Fibroblast of skin of abdomen (primary cell): ENCODE measurements around the gene GFER. TPM values are rescaled to one million over a fixed set of nuclear protein-coding genes. Genes with fewer than 3 reads are reported as not detected.
"Not testable (repeated sequence)": the region's sequence is repeated elsewhere in the genome, so short reads cannot be mapped to it uniquely, and the experiment has no call there.

Experiments used
- DNase-seq: peaks from one replicate; pipeline ENCODE4 v3.0.0-alpha.2; 2013
- polyA plus RNA-seq, 2 experiments: library from polyadenylated mRNA; unstranded; fragments of 120-200 nt; gene quantifications; one replicate each; pipeline ENCODE4 v1.2.1, GENCODE V29; 2013; ENCODE audit not compliant: insufficient read length in 2 of 2

The GFER gene
- 23.9 TPM for polyA plus RNA-seq (2013, experiment 1 of 2; ENCODE audit: insufficient read length)
- 26.2 TPM for polyA plus RNA-seq (2013, experiment 2 of 2; ENCODE audit: insufficient read length)

DNA sequence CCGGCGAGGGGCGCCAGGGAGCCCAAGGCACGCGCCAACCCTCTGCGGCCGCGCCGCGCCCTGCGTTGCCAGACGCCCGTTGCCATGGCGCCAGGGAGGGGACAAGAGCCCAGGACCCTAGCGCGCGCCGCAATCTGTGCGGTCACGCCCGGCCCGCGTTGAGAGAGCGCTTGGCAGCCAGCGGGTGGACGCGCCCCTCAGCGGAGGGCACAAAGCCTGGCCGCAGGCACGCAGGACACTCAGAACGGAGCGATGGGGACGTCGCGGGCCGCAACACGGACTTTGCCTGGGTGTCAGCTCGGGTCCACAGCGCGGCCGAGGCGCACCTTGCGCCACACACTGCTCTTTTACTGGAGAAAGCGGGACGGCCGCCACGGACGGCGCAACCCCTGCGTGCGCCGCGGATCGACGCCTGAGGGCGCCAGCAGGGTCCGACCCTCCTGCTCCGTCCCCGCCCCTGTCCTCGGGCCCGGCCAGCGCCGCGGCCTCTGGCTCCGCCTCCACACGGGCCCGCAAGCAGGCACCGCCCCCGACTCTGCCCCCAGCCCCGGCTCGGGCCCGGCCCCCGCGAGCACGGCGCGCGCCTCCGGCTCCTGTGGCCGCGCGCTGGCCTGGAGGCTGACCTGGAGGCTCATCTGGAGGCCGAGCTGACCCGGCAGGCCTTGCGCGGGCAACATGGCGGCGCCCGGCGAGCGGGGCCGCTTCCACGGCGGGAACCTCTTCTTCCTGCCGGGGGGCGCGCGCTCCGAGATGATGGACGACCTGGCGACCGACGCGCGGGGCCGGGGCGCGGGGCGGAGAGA is at the start of gene GFER:
Gene GFER, plus strand, starts transcription at position 650 of the 803 bp plus-strand sequence. Its CDS starts 26 bp downstream, at position 676.
- peak; percentile 91 for DNase-seq

DNA sequence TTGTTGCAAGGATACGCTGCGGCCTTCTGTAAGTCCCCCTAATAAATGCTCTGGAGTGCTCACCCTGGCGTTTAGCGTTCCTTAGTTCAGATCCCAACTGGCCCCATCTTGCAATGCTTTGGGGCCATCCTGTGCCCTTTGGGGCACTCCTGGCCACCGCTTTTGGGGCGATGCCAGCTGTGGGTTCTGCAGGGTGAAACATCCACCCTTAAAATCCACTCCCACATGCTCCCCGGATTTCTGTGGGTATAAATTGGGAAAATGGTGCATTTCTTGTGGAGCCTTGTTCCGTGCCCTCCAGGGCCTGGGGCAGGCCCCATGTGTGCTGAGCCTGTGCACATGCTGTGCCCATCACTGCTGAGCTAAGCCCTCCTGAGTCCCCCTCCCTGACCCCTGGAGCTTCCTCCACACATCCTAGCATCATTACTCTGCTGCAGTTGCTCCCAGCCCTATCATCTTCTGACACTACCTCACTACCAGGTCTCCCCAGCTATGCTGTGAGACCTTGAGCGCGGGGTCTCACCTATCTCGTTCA is 47.0 kb upstream of the GFER start:
- DNase-seq, result no peak

DNA sequence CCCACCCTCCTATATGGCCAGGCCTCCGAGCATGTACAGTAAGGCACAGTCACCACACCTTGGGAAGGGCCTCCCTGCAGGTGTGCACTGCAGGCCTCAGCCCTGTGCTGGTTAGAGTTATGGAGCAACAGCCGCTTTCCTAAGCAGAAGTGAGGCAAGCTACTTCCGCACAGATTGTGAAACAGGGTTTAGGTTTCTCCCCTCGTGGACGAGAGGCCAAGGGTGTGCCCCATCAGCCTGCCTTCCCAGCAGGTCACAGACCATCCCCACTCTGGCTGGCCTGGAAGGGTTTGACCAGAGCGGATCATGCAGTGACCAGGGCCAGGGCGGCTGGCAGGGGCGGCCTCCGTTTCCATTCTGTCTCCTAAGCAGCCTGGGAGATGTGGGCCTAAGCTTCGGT is 45.7 kb upstream of the GFER start:
- DNase-seq, result no peak

DNA sequence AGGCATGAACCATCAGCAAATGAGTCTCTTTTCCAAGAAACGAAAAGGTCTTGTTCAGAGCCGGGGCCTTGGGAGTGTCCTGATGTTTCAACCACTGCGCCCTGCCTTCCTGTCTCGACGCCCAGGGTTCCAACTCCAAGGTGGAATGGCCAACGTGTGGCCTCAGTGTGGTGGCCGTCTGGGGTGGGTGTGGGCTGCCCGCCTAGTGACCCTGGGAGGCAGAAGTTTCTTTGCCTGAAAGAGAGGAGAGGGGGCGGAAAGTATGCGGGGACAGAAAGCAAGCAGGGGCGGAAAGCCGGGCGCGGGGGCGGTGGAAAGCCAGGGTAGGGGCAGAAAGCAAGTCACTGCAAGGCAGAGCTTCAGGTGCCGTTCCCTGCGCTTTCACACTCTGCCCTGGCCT is 45.1 kb upstream of the GFER start:
- no peak for DNase-seq

DNA sequence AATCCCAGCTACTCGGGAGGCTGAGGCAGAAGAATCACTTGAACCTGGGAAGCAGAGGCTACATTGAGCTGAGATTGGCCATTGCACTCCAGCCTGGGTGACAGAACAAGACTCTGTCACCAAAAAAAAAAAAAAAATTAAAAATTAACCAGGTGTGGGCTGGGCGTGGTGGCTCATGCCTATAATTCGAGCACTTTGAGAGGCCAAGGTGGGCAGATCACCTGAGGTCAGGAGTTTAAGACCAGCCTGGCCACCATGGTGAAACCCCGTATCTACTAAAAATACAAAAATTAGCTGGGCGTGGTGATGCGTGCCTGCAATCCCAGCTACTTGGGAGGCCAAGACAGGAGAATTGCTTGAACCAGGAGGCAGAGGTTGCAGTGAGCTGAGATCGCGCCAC is 44.2 kb upstream of the GFER start:
- not testable (repeated sequence) for DNase-seq

DNA sequence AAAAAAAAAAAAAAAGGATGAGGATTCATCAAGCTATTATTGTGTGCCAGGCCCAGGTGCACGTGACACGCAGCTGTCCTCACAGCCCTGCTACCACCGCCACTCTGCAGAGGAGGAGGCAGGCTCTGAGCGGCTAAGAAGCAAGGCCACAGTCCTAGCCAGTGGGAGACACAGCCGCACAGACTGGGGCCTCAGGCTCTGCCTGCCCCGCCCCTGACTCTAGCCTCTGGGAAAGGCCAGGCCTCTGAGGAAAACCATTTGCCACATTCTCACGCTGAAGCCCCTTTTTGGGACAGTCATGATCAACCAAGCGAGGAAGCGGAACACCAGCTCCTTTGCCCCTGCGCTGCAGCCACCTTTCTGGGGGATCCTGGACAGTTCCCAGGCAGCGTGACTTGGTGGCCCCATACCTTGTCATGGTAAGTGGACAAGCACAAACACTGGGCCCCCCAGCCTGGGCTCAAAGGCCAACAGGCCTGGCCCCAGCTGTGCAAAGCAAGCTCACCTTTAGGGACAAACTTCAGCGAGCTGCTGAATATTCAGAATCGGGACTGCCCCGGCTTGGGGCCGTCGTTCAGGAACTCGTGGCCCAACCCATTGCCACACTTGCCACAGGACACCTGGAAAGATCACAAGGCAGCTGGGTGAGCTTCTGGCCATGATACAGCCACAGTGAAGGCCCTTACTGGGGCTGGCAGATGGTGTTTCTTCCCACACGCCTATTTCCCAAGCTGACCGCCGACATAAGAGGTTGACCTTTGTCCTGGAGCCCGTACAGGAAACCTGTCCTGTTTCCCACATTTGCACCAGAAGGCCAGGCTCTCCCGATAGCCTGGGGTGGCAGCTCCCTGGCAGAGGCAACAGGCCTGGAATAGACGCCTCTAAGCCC is 43.5 kb upstream of the GFER start:
- DNase-seq, result no peak

DNA sequence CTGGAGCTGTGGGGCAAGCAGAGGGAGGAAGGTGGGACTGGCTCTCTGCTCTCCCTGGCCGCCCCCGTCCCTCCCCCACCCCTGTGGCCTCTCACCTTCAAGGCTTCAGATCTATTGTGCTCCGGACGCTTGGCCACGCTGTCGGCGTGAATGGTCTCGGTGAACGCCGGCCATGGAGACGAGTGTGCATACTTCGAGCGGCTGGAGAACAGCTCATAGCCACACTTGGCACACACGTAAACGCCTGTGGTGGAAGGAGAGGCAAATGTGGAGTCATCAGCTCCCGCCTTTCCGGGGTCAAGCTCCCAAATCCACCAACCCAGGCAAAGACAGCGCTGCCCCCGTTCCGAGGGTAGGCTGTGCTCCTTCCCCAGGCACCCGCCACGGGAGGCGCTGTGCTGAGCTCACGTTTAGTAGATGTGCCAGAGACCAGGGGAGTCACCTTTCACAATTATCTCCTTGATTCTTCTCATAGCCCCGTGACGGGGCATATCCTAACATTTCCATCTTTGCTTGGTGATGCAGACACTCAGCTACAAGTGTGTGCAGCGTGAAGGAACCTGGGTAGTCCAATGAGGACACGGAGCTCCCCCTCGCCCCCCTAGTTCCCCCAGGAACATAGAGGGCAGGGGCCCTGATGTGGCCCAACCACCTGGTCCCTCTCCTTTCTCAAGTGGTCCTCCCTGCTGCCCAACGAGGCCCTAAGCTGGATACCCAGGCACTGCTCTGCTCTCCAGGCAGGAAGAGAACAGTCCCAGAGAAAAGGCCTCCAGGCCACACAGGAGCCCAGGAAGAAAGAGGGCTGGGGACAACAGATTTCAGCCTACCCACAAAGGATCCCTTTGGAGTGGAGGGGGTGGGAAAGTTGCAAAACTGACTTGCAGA is 42.6 kb upstream of the GFER start:
- peak; percentile 34 for DNase-seq

DNA sequence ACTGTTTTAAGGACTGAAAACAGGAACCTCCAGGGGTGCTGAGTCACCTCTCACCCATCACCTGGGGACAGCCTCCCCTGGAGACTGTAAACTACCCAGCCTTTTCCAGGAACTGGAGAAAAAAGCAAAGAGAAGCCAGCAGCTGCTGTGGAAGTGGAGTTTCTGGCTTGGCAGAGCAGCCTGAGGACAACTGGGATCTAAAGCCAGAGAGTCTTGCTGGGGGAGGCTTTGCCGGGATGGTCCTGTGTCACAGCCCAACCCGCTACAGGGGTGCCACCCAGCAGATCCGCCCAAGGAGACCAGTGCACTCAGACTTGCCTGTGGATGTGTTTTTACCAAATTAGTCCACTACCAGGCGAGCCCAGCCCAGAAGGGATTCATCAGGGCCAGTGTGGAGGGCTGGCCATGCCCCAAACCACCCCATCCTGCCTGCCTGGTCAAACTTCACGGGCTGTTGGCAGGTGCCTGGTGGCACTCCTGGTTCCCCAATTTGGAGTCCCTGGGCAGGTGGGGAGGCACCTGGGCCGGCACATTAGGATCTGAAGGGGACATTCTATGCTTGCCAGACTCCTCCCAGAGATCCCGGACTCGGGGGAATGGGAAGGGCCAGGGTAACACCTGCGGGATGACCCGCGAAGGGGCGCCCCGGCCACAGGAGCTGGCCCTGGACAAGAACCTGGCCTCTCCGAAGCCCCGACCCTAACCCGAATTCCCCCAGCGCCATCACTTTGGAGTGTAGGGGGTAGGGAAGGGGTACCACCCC is 41.8 kb upstream of the GFER start:
- no peak for DNase-seq

DNA sequence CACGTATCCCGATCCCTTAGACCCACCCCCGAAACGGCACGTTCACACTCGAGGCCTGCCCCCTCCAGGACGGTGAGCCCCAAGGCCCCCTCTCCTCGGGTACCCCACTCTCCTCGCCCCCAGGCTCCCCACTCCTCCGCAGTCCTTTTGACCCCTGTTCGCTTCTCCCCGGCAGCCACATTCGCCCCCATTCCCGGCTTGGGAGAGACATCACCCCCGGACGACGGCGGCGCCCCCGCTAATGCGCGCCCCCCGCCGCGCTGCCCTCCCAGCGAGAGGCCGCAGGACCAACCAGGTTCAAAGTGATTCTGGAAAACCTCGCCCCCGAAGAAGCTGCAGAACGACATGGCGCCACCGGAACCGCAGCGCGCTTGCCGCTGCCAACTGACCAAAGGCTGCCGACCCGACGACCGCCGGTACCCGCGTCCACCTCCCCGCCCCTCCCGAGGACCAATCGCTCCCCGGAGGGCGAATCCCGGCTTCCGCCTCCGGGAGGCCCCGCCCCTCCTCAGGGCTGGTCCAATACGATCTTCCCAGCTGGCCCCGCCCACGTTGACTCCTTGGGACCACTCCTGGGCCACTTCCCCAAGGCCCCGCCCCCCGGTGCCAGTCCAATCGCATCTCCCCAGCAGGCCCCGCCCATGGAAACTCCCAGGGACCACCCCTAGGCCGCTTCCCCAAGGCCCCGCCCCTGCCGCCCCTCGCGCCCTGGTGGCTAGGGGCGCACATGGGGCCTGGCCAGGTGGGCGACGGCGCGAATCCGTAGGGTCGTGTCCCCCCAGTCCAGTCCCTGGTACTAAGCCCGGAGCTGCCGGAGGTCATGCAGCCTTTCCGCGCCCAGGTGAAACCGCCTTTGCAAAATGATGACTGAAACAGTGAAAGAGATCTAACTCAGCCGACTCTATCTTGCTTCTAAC is 40.9 kb upstream of the GFER start, which contains the start of gene MSRB1:
Gene MSRB1, minus strand, starts transcription at position 390 of the 917 bp plus-strand sequence. Its CDS starts 43 bp downstream, at position 347.
- DNase-seq, result peak; percentile 98

DNA sequence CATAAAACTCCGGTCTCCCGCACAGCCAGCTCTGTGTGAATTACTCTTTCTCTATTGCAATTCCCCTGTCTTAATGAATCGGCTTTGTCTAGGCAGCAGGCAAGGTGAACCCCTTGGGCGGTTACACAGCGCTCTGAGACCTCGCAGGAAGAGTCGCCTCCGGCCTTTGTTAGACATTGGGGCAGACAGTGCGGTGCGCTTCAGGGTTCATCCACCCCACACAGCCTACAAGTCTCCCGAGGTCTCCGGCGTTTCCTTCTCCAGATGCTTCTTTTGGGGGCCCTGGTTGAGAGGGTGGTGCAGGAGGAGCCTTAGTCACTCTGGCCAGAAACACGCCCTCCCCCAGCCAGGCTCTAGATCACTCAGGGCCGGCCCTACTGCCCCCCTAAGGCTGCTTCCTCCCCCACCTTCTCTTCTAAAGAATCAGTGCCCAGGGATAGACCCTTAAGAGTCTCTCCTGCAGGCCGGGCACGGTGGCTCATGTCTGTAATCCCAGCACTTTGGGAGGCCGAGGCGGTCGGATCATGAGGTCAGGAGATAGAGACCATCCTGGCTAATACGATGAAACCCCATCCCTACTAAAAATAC is 39.3 kb upstream of the GFER start:
- no peak for DNase-seq

DNA sequence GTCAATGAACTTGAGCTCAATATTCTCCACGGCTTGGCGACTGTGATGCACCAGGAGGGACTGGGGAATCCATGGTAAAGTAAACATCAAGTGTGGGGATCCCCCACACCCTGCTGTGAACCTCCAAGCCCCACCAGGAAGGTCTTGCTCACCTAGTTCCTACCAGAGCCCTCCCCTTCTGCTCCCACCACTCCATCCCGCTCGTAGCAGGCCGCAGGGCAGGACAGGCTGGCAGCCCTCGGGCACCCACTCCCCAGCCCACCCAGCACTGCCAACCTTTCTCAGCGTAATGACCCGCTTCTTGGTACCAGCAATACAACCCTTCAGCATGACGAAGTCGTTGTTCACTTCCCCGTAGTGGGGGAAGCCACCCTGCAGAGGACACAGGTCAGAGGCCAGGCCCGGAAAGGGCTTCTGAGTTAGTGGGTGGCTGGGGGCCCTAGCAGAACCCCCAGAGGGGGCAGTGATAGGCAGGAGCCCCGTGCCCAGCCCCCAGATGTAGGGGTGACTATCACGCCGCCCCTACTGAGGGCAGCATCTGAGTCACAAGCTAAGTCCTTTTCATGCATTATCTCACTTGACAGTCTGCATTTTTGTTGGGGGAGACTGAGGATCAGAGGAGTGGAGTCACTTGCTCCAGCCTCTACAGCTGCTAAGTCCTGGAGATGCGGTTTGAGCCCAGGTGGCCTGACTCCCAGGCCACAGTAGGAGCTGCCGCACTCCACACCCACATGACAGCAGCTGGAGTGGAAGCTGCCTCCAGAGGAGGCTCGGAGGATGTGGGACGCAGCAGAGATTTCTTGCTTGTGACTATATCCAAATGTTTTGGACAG is 38.2 kb upstream of the GFER start:
- no peak for DNase-seq

DNA sequence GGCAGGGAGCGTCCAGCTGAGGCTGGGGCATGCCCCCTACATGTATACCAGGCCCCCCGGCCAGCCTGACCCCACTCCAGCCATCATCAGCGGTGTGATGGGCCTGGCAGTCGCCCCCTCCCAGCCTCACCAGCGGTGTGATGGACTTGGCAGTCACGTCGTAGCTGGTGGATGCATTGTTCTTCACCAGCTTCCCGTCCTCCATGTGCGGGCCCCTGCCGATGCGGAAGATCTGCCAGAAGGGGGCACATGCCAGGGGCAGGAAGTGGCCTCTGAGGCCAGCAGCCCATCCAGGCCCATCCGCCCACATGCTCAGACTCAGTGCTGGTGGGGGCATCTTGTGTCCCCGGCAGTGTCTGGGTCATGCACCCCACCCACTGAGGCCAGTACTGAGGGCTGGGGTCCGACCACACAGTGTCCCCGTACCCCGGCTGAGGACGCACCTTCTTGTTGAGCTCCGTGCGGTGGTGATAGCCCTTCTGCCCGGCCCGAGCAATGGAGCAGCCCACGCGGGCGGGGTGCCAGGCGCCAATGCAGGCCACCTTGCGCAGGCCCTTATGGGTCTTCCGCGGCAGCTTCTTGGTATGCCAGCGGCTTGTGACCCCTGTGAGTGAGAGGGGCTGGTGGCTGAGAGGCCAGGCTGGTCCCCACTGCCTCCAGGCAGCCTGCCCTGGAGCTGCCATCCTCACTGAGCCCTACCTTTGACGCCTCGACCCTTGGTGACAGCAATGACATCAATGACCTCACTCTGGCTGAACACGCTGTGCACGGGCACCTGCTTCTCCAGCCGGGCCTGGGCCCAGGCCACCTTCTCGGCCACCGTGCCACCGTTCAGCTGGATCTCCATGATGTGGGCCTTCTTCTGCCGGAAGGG is 37.3 kb upstream of the GFER start:
- DNase-seq, result no peak

DNA sequence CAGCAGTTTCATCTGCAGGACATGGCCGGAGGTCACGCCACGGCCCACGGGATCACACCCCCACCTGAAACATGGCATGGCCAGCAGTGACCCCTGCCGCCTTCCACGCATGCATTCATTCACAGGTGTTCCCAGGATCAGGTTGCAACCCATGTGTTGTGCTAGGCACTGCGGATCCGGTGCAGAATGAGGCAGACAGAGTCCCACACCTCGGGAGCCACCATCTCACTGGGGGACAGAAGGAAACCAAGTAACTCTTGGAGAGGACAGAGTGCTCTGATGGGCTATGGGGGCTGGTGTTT is 36.7 kb upstream of the GFER start:
- DNase-seq, result no peak

DNA sequence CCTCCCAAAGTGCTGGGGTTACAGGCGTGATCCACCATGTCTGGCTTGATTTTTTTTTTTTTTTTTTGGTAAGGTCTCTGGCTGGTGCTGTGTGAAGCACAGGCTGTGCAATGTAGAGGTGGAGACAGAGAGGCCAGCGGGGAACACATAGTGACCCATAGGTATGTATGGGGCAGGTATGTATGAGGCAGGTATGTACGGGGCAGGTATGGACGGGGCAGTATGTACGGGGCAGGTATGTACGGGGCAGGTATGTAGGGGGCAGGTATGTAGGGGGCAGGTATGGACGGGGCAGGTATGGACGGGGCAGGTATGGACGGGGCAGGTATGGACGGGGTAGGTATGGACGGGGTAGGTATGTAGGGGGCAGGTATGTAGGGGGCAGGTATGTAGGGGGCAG is 34.5 kb upstream of the GFER start:
- no peak for DNase-seq

DNA sequence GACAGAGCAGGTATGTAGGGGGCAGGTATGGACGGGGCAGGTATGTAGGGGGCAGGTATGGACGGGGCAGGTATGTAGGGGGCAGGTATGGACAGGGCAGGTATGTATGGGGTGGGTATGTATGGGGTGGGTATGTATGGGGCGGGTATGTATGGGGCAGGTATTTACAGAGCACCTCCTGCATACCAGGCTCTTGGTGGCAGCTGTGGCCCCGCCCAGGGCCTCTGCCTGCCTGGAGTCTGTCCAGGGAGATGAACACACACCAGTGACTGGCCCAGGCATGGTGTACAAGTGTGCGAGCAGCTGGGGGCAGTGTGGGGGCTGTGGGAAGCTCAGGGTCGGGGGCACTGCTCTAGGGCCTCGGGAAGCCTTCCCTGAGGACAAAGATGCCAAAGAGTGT is 33.9 kb upstream of the GFER start:
- no peak for DNase-seq

DNA sequence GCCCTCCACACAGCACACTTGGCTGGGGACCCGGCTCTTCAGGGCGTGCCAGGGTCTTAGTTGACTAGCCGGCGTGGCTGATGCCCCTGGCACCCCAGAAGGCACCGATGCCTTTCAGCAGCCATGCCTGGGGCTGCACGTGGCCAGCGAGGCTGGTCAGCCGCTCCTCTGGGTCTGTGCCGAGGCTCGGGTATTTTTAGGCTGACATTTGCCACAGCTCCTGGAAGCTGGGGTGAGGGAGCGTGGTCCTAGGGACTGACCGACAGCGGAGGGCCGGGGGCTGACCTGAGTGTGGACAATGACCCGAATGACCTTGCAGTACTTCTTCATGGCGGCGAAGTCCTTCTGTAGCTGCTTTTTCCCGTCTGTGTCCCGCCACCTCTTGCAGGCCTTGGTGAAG is 33.4 kb upstream of the GFER start:
- DNase-seq, result no peak

DNA sequence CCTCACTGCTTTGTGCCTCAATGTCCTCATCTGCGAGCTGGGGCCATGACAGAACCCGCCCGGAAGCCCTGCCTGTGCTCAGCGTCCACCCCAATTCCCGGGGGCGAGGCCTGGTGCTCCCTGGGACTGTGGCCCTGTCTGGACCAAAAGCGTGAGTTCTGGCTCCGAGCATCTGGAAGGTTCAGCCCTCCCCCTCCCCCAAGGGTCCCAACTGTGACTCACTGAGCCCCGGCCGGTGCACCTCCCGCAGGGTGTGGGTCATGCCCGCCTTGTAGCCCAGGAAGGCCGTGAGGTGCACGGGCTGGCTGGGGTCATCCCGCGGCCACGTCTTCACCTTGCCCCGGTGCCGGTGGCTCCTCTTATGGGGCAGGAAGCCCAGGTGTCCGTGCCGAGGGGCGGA is 30.3 kb upstream of the GFER start:
- DNase-seq, result no peak
